ENCODE results near the gene CAPN14.

The CAPN14 gene

DNA sequence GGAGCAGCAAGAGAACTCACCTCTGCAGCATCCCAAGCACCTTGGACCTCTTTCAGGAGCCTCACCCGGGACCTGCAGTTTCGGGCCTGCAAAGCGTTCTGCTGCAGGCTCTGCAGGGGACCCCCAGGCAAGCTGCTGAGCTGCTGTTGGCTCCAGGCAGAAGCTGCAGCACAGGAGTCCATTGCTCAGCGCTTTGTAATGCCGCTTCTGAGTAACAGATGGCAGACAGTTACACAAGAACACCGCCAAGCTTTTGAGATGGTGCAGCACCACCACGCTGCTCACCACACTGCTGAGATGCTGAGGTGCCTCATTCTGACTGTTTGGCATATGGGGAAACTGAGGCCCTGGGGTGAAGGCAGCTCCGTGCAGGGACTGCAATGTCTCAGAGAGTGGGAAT is 77.2 kb downstream of the CAPN14 start:
- no peak for DNase-seq (ENCODE audit: low read depth)

DNA sequence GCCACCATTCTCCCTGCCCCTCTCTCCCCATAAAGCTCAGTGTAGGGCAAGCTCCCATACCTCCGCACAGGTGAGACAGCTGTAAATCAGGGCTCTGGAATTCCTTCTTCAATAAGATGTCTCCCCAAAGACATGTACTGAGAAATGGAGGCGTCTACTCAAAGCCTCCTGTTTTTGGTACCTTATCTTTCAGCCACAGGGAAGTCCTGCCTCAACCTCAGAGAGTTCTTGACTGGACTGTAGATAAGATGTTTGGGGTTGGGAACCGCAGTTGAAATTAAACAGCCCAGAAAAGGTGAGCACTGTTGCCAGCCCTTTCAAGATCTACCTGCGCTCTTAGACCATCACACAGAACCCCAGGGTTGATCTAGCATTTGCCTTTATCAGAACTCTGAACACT is 77.6 kb downstream of the CAPN14 start:
- no peak for DNase-seq (ENCODE audit: low read depth)

DNA sequence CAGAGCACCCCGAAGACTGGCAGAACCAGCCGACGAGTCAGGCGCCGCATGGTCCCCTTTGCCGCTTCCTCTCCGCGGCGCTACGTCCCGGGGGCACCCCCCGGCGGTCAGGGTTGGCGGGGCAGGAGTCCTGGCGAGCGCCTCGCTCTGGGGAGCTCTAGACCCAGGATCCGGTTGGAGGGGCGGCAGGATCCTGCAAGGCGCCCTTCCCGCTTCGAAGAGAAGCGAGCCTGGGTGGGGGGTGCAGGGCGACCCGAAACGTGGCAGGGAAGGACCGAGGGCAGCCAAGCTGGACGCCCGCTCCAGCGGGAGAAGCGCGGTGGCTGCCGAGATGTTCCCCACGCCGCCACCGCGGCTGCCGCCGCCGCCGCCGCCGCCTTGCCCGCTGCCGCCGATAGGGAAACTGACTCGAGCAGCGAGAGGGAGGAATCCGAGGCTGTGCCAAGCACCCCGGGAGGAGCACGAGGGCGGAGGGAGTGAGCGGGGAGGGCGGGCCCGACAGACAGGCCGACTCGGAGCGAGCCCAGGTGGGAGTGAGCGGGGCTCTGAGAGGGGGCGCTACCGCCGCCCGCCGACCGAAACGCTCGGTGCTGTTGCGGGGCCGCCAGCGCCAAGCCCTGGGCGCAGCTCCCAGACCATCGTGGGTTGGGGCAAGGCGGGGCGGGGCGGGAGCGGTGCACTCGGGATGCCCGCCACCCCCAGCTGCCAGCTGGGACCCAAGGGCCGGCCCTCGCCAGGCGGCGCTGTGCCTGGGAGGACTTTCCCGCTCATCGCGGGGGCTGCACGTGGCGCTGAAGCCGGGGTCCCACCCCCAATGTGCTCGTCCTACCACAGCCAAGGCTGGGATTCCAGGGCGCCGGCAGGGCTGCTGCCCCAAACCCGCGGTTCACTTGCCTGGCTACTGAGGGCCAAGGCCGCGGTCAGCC is 79.0 kb downstream of the CAPN14 start, which contains the start of gene GALNT14:
TSS of gene GALNT14 (minus strand) at position 404 of the 926 bp plus-strand sequence. CDS start at position 50, 354 bp downstream.
- DNase-seq (ENCODE audit: low read depth), result no peak

DNA sequence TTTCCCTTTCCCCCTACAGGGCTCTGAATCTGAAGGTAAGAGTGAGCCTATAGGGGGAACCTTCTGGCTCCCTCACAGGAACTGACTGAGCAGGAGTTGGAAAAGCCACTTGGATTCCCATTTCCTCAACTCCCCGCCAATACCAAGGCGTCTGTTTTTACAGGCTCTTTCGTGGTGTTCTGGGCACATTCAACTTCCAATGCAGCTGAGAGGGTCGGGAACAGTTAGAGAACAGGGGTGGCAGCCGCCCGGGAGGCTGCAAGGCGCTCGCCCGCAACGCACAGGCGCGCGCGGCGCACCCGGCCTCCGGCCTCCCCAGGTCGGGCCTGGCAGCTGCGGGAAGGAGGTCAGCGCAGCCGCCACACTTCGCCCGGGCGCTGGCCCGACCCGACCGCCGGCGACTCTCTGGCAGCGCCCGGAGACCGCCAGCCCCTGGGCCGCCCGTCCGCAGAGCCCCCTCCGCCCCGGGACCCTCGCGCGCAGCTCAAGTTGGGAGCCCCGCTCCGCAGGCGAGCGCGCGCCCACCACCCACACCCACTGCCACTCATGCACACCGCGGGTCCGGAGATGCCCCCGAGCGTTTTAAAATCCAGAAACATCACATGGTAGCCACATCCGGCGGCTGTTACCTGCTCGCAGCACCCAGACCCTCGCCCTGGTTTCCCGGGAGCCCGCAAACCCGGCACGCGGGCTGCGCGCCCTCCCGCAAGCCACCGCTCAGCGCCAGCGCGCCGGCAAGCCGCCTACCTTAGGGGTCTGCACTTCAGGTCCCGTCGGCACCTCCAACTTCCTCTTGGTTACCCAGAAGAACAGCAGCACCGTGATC is 79.9 kb downstream of the CAPN14 start:
- DNase-seq (ENCODE audit: low read depth), result no peak

DNA sequence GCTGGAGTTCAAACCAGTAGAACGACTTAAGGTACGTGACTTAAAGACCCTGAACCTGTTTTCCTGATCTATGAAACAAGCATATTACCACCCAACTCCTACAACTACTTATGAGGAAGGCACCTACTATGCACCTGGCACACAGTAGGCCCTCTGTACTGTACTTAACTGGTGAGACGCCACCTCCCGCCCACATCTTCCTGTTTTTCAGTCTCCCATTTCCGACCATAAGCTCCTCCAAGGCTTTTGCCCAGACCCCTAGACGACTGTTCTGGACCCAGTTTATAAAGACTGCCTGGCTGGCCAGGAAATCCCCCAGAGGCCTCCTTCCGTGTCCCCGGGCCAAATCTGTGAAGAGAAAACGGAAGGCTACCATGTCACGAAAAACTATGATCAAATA is 80.6 kb downstream of the CAPN14 start:
- DNase-seq (ENCODE audit: low read depth), result no peak

DNA sequence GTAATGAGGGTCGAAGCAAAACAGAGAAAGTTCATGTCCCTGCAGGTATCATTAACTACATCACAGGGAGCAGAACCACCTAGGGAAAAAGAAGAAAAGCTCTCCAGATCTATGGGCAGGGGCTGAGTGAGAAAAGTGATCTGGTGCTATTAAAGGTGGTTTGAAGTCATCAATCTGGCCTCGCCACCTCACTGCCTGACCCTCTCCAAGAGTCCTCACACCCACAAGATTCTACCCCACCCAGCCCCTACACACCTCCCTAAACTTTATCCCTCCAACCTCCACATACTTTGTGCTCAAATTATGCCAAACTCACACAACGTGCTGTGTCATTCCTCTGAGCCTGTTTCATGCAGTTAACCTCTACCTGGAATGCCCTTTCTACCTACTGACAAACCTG is 81.3 kb downstream of the CAPN14 start:
- no peak for DNase-seq (ENCODE audit: low read depth)

DNA sequence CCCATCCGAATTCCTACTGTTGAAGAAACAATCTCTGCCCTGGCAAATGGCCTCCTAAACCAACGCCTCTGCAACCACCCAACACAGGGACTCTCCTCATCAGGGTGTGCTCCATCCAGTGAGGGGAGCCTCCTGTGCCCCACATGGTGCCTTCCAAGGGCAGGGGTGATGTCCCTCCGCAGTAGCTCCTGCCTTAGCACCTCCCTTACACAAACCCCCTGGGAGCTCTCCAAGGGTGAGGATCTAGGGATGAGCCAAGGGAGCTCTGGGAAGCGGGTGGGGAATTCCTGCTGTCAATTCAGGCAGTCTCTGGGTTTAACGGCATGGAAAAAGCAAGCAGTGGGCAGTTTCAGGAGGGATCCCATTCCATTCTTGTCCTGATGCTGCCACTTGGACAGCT is 82.8 kb downstream of the CAPN14 start:
- DNase-seq (ENCODE audit: low read depth), result no peak

DNA sequence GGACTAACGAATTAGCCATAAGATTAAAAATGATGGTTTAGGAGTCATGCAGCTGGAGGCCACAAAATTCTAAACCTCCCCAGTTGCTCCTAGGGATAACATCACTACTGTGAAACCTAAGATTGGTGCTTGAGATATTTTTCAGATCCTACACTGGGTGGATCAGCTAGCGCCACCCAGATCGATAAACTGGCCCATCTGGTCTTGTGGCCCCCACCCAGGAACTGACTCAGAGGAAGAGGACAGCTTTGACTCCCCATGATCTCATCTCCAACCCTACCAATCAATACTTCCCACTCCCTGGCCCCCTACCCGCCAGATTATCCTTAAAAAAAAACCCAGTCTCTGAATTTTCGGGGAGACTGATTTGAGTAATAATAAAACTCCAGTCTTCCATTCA is 84.5 kb downstream of the CAPN14 start:
- DNase-seq (ENCODE audit: low read depth), result no peak

DNA sequence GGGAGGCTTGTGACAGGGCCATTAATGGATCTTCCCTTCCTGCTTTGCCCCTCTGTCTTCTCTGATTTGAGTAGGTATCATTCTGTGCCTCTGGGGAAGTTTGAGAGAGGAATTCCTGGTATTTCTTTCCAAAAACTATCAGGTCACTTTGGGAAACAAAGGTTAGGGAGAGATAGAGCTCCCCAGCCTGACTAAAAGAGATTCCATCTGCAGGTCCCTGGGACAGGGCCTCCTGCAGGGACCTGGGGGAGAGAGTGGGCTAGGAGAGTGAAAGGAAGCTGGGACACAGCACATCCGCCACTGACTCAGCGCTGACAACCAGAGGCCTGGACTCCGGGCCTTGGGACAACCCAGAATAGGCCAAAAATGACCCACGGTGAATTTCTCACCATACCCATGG is 85.4 kb downstream of the CAPN14 start:
- DNase-seq (ENCODE audit: low read depth), result no peak

DNA sequence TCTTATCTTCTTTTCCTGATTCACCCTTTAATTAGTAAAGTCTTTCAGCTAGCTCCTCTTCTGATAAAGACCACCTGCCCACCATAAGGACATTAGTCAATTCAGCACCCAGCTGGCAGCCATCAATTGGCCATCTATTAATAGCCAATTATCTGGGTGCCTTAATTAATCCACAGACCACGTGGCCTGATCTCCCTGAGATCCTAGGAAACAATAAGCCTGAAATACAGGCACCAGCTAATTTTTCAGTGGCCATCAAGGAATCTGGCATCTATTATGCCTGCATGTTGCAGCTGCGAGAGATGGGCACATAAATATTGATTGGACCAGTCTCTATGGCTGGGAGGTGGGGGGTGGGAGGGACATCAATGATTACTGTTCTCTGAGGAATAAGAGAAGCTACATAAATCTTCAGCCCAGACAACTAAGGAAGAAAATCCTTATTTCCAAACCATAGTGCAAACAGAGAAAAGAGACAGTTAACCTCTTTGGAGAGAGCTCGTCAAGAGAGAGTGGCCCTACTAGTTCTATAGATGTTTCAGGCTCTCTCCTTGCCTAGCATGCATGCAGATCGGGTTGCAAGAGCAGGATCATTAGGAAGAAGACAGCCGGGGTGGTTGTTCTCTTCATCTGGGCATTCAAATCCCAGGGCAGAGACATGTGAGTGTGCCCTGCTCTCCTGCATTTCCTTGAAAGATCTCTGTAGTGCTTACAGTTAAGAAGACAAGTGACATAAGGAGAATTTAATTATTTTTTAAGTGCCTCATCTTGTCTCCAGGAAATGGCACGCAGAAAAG is 87.7 kb downstream of the CAPN14 start:
- no peak for DNase-seq (ENCODE audit: low read depth)

DNA sequence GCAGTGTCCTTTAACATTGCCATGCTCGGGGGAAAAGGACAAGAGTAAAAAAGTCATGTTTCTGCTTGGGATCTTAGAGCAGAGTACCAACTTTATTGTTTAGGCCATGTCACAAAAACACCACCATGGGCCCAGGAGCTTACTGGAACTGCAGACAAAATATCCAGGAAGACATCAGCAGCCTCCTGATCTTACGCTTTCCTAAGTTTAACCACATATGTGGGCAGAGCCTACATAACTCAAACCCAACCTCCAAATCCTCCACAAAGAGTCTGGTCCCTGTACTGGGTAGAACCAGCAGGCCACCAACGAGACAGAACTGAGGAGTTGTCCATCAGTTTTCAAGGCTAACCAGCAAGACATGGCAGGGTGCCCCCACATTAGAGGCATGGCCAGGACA is 89.4 kb downstream of the CAPN14 start:
- no peak for DNase-seq (ENCODE audit: low read depth)

DNA sequence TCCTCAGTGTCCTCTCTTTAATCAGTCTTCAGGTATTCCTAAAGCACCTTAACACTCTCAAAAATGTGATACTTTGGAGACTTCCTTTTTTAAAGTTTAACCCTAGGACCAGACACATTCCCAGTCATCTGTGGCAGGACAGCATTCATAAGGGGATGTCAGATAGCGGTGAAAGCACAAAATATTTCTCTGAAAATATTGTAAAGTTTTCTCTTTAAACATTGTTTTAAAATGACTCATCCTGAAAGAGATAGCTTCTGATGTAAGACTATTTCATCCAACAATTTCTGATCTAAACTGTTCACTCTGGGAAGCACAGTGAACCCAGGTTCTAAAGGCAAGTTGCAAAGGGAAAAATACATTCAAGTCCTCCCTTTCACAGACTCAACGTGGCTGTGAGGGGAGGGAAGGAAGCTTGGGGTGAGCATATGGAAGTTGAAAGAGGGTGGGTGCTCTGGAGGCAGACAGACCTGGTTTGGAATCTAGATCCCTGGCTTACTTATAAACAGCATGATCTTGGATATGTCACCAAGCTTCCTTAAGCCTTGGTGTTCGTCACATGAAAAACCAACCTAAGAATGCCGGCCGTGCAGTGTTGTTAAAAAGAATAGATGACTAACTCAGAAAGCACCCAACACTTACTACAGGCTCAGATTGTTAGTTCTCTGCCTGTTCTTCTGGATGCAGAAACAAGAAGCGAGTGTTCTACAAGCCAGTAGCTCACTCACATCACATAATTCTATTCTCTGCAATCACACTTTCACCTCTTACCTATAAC is 91.2 kb downstream of the CAPN14 start:
- DNase-seq (ENCODE audit: low read depth), result no peak

DNA sequence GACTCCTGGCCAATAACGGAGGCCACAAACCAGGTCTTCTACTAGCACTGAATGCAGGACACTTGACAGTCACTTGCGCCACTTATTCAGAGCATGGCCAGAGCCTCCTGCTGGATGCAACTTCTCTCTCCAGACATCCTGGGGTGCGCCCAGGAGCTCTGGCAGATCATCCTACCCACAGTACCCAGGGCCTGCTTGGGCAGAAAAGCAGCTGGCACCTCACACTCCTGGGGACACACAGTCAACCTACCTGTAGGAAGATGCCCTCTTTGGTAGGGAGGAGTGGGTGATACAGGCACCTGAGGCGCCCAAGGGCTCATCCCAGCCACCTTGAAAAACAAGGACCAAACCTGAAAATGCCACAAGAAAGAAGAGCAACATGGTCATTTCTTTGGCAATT is 92.4 kb downstream of the CAPN14 start:
- no peak for DNase-seq (ENCODE audit: low read depth)
